ENCODE results near the gene CTRB1.
"Not testable (repeated sequence)": the region's sequence is repeated elsewhere in the genome, so short reads cannot be mapped to it uniquely, and the experiment has no call there.

The CTRB1 gene

DNA sequence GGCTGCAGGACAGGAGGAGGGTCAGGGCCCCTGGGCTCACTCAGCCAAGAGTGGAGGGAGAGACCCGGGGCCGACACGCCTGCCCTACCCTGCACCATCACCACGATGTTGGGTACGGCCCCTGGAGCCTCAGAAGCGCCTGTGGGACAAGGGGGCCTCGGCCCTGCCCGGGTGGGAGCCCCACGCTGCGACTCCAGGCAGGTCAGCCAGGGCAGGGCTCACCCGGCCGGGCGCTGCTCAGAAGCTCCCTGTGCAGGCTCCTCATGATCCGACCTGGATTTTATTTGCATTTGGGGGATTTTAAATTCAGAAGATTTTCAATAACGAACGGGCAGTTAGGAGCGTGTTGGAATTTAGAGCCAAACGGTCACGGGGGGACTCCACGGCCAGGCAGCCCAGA lies 13.9 kb upstream of the CTRB1 start:
- DNase-seq = not testable (repeated sequence)

DNA sequence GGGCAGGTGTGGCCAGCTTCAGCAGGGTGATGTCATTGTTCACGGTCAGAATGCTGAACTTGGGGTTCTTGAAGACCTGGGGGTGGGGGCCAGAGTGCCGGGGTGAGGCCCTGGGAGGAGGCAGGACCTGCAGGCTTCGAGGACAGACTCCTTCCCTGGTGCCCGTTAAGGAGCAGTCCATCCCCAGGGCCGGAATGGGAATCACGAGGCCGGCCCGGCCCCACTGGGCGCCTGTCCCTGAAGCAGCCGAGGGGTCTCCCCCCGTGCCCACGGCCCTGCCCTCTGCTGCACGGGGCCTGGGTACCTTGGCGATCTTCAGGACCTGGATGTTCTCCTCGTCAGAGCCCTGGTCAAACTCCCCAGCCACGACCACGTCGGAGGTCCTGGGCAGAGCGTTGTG lies 13.3 kb upstream of the CTRB1 start:
- not testable (repeated sequence) for DNase-seq

DNA sequence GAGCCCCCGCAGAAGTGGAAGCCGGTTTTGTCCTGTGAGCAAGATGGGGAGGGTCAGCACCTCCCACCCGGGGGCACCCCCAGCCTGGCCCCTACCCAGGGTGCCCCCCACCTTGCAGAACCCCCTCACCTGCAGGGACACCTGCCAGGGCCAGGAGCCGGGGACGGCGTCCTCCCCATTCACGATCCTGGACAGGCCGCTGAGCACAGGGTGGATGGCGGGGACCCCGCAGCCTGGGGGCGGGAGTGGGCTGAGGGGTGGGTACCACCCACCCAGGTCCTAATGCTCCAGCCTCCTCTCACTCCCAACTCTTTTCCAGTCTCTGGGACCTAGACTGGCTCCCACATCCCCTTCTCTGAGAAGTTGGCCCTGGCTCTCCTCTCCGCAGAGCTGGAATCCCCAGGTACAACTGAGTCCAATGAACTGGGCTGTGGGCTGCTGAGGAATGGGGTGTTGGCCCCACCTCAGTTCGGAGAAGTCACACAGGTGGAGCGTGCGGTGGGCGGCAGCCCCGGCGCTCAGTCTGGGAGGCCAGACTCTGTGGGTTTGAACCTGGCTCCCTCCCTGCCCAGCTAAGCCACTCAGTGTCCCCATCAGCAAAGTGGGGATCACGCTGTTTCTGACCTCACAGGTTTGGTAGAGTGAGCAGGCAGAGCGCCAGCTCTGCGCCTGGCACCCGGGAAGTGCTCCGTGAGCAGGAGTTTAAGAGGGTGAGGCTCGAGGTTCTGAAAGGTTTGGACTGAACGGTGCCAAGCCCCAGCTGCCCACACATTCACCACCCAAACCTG lies 12.6 kb upstream of the CTRB1 start:
- not testable (repeated sequence) for DNase-seq

DNA sequence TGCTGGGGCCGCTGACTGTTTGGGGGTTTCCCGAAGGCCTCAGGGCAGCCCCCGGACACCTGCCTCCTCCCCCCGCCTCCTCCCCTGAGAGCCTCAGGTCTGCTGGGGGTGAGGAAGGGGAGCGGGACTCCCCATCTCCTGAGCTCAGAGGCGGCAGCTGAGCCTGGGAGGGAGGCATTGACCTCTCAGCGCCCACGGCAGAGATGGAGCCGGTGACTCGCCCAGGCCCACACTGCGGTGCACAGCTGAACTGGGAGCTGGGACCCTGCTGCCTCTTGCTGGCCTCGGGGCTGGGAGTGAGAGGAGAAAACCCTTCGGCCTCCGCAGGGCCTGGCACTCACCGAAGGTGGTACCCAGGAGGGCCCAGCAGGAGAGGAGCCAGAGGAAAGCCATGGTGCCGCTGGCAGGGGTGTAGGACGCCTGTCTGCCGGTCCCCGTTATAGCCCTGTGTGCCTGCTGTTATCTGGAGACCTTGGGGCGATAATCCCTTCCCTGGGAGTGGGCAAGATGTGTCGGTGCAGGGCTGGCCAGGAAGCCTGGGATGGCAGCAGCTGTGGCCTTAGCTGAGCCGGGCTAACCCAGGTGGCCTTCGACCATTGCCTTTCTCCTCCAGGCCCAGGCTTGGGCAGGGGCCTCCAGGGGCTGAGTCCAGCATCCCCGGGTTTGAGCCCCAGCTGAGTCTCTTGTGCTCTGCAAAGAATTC lies 11.9 kb upstream of the CTRB1 start, which contains the start of gene CTRB2:
TSS of gene CTRB2 (minus strand) at position 413 of the 703 bp plus-strand sequence. CDS start at position 393, 20 bp downstream.
- DNase-seq = no peak

DNA sequence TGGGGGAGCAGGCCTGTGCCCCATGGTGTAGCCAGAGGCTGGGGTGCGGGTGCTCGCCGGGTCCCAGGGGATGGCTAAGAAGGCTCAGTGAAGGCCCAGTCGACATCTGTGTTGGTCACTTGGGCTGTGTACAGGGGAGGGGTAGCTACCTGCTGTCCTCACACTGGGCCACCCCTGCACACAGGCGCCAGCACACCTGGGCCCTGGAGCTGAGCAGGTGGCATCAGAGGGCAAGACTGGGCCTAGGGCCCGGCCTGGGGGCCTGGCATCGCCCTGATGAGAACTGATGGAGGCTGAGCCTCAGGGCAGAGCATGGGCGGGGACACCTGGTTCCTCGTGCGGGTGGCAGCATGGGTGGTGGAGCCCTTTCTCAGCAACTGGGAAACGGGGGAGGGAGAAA lies 11.0 kb upstream of the CTRB1 start:
- no peak for DNase-seq

DNA sequence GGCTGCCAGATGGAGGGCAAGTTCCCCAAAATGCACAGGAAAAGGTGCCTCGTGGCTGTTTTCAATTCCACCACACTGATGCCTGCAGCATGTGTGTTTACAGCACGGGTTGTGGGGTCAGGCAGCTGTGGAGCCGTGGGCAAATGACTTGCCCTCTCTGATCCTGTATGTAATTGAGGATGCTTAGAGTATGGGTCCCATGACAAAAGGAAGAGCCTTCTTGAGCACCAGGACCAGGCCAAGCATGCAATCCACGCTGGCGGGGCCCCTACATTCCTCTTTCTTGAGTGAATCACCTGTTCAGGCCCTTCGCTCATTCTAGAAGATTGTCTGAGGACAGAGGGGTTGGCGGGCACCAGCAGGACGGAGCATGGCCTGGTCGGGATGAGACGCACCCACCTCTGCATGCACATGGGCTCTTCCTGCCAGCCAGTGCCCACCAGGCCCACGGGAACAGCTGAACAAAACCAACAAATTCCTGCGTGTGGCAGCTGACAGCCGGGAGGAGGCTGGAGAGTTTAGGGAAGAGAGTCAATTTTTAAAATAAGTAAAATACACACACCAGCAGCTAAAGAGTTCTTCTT lies 10.5 kb upstream of the CTRB1 start:
- no peak for DNase-seq

DNA sequence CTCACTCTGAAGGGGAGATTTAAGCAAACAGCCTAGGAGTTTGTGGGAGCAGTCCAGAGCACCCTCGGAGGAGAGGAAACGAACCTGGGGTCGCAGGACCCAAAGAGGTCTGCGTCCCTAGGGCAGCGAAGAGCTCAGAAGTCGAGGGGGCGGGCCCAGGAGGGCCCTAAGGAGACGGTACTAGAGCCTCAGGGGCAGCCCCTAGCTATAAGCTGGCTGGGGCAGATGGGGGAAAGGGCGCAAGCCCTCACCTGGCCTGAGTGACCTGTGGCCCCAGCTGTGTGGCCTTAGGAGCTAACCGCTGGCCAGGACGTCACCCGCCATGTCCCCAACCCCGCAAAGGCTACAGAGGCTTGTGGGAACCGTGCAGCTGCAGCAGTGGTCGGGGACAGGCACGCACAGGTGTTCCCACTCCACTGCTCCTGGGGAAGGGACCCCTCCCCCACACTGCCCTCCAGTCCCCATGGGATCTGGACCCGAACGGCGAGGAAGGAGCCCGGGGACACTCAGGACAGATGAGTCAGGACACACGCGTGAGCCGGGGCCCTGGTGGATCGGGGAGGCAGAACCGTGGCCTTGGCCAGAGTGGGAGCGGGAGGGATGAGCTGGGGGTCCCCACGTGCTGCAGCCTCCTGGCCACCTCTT lies 9.8 kb upstream of the CTRB1 start:
- no peak for DNase-seq

DNA sequence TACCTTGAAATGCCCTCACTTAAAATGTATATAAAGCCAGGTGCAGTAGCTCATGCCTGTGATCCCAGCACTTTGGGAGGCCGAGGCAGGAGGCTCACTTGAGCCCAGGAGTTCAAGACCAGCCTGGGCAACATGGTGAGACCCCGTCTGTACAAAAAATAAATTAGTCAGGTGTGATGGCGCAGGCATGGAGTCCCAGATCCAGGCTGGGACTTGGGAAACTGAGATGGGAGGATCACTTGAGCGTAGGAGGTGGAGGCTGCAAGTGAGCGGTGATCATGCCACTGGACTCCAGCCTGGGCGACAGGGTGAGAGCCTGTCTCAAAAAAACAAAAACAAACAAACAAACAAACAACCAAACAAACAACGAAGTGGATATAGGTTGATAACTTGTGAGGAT lies 9.3 kb upstream of the CTRB1 start:
- DNase-seq = not testable (repeated sequence)

DNA sequence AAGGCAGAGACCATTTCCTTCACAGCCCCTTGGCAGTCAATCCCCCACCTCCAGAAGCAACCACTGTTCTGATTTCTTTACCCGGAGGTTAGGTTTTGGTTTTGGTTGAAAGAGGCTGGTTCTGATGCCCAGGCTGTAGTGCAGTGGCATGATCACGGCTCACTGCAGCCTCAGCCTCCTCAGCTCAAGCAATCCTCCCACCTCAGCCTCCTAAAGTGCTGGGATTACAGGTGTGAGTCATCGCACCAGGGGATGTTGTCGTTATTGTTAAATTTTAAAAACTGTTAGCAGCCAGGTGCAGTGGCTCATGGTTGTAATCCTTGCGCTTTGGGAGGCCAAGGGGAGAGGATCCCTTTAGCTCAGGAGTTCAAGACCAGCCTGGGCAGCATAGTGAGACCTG lies 8.8 kb upstream of the CTRB1 start:
- no peak for DNase-seq

DNA sequence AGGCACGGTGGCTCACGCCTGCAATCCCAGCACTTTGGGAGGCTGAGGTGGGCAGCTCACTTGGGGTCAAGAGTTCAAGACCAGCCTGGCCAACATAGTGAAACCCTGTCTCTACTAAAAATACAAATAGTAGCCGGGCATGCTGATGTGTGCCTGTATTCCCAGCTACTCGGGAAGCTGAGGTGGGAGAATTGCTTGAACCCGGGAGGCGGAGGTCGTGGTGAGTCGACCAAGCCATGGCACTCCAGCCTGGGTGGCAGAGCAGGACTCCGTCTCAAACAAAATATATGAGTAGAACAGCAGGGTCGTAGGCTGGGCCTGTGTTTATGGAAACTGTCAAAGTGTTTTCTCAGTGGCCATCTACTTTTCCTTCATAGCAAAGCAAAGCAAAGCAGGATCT lies 7.5 kb upstream of the CTRB1 start:
- DNase-seq = not testable (repeated sequence)

DNA sequence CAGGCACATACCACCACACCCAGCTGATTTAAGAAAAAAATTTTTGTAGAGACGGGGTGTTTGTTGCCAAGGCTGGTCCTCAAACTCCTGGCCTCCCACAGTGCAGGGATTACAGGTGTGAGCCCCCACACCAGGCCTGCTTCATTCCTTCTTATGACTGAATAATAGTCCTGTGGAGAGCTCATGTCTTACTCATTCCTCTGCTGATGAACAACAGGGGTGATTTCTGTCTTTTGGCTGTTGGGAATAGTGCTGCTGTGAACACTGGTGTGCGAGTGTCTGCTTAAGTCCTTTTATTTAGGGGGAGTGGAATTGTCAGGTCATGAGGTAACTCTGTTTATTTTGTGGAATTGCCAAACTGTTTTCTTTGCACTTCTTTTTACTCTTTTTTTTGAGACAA lies 2.7 kb upstream of the CTRB1 start:
- no peak for DNase-seq

DNA sequence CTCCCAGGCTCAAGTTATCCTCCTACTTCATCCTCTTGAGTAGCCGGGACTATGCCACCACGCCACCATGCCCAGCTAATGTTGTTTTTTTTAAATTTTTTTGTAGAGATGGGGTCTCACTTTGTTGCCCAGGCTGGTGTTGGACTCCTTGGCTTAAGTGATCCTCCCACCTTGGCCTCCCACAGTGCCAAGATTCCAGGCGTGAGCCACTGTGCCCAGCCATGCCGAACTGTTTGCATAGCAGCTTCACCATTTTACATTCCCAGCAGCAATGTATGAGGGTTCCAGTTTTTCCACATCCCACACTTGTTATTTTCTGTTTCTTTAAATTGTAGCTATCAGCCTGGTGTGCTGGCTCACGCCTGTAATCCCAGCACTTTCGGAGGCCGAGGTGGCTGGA lies 2.2 kb upstream of the CTRB1 start:
- DNase-seq = no peak

DNA sequence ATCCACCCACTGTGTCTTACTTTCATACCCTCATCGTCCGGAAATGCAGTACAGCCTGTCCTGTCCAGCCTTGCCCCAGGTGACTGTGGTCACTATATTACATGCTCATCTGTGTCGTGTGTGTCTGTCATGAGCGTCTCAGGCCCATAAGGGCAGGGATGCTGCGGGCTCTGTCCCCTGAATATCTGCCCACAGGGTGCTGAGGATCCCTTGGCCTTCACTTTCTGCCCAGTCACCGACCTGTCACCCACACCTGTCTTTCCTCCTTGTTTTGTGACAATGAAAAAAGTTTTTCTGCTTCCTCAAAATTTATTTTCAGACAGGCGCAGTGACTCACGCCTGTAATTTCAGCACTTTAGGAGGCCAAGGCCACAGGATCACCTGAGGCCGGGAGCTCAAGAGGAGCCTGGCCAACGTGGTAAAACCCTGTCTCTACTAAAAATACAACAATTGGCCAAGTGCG lies 1.4 kb upstream of the CTRB1 start:
- DNase-seq = no peak

DNA sequence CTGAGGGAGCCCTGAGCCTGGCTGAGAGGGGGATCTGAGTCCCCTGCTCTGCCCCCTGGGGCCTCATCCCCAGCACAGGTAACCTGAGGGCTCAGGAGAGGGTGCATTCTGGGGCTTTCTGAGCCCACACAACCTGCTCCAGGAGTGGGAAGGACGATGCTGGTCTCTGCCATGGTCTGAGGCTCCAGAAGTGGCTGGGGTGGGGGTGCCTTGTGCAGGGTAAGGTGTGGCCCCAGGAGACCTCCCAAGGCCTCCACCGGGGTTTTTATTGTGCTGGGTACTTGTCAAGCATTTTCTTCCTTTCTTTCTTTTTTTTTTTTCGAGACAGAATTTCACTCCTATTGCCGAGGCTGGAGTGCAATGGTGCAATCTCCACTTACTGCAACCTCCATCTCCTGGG lies 300 bp downstream of the CTRB1 start:
- DNase-seq = no peak

DNA sequence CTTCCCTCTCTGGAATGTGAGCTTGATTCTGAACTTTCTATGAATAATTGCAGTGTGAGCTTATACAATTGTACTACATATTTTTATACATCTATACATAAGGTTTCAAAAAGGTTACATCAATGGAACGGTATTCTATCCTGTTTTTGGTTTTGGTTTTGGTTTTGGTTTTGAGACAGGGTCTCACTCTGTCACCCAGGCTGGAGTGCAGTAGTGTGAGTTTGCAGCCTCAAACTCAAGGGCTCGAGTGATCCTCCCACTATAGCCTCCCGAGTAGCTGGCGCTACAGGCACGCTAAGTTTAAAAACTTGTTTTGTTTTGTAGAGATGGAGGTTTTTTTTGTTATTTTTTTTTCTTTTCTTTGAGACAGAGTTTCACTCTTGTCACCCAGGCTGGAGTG lies 1.1 kb downstream of the CTRB1 start:
- DNase-seq = no peak

DNA sequence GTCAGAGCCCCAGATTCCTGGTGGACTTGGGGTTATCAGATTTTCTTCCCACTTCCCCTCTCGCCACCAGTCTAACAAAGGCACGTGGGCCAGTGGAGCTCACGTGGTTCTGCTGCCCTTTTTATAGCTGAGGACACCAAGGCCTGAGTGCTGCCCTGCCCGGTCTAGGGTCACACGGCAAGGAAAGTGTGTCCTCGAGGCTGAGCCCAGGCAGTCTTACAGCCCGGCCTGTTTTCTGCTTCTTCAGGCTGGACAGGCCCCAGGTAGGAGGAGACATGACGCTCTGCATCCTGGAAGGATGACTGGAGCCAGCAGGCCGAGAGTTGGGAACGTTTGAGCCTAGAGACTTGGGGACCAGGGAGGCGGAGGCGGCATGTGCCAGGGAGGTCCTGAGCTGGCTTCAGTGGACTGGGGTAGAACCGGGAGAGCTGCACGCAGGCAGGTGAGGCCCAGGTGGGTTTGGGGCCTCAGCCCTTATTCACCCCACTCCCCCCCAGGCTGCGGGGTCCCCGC lies 3.5 kb downstream of the CTRB1 start:
- no peak for DNase-seq

DNA sequence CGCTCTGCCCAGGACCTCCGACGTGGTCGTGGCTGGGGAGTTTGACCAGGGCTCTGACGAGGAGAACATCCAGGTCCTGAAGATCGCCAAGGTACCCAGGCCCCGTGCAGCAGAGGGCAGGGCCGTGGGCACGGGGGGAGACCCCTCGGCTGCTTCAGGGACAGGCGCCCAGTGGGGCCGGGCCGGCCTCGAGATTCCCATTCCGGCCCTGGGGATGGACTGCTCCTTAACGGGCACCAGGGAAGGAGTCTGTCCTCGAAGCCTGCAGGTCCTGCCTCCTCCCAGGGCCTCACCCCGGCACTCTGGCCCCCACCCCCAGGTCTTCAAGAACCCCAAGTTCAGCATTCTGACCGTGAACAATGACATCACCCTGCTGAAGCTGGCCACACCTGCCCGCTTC lies 4.3 kb downstream of the CTRB1 start:
- DNase-seq = not testable (repeated sequence)

DNA sequence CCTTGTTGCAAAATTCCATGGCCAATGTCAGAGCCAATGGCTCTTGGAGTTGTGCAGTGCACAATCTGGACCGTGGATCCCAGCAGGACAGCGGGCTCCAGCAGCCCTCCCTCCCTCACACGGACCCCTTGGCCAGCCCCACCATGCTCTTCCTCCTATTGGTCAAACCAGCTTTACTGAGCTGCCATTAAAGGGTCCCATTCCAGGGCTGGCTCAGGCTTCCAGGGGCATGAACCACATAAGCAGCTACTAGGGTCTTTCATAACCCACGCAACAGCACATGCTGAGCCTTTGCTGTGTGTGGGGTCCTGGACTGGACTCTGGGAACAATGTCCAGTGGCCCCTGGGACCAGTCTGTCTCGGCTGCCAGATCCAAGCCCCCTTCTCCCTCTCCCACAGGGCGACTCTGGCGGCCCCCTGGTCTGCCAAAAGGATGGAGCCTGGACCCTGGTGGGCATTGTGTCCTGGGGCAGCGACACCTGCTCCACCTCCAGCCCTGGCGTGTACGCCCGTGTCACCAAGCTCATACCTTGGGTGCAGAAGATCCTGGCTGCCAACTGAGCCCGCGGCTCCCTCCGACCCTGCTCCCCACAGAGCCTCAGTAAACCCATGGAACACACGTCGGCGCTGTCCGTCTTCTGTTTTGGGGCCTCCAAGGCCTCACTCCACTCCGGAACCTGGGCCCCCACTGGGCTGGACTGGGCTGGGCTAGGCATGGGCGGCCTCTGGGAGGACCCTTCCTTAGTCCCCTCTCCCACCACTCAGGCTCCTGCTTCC lies 5.7 kb downstream of the CTRB1 start:
- no peak for DNase-seq

DNA sequence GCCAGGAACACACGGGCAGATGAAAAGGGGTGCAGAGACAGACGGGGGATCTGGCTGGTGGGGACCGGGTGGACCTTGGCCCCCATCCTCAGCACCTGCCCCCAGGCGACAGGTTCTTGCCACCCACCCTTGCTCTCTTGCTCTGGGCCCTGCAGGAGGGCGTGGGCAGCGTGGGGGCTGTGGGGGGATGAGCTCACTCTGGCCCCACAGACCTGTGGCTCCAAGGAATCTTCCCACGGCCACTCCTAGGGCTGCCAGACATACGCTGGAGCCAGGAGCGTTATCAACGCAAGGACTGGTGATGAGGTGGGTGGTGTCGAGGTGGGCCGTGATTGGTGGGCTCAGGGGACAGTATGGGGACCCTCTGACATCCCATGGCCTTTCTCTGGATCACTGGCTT lies 6.3 kb downstream of the CTRB1 start:
- no peak for DNase-seq

DNA sequence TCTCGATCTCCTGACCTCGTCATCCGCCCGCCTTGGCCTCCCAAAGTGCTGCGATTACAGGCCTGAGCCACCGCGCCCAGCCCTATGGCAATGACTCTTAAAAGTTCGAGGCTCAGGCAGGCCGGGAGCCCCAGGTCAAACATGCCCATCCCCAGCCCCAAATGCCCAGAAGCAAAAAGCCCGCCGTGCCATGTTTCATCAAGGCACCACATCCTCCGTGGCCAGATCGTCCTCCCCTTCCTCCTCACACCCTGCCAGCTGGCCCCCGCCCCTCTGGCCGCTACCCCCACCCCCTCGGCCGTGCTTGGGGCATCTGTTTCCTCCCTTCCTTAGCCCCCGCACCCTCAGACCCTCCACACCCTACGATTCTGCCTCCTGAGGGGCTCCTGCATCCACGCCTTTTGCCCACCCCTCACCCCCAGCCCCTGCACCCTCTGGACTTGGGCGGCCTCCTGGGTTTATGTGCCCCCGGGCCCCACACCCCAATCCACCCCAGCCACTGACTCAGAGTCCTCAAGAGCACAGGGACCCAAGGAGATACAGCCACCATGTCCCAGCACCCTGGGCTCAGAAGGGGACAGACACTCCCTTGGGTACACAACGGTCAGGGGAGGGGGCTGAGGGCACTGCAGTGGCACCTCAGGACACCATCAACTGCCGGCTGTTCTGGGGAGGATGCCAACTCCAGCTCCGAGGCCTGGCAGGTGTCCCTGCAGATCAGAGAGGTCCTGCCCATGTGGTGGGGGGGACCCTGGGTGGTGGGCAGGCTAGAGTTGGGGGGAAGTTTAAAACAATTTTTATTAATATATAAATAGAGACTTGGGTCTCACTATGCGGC lies 7.1 kb downstream of the CTRB1 start:
- no peak for DNase-seq
